HG03457 (cell line): ENCODE results near the gene ZHX3.
"Not testable (repeated sequence)": the region's sequence is repeated elsewhere in the genome, so short reads cannot be mapped to it uniquely, and the experiment has no call there.

ENCODE experiments used
- ATAC-seq: cut with Tn5 transposase; IDR thresholded peaks from one replicate; pipeline ENCODE4 v1.9.1; 2021; ENCODE audit warnings: moderate number of reproducible peaks; ENCODE audit not compliant: unreplicated experiment

ZHX3 gene

GRCh38 chr20:41139227-41140093 is 178.1 kb downstream of the ZHX3 start:
- ATAC-seq = no peak

GRCh38 chr20:41138475-41139226 is 178.9 kb downstream of the ZHX3 start:
- no peak for ATAC-seq

GRCh38 chr20:41137614-41138474 is 179.7 kb downstream of the ZHX3 start:
- peak; percentile 2 for ATAC-seq

GRCh38 chr20:41136680-41137613 is 180.6 kb downstream of the ZHX3 start, which contains the start of gene PLCG1:
PLCG1 (plus strand) TSS chr20:41137543; CDS start chr20:41137642, 99 bp downstream.
- peak; percentile 41 for ATAC-seq

GRCh38 chr20:41135888-41136679 is 181.4 kb downstream of the ZHX3 start:
- ATAC-seq = no peak

- ATAC-seq = no peak
Measured at GRCh38 chr20:41135187-41135887, 182.2 kb downstream of the ZHX3 start.

GRCh38 chr20:41134362-41135186 is 183.0 kb downstream of the ZHX3 start:
- ATAC-seq = no peak

GRCh38 chr20:41133709-41134361 is 183.7 kb downstream of the ZHX3 start:
- ATAC-seq = no peak

GRCh38 chr20:41132388-41132775 is 185.1 kb downstream of the ZHX3 start:
- not testable (repeated sequence) for ATAC-seq

- no peak for ATAC-seq
Measured at GRCh38 chr20:41131594-41132387, 185.7 kb downstream of the ZHX3 start.
